Endothelial cell of umbilical vein (primary cell): ENCODE data around the gene VPS35L.

Experiments used
- CTCF ChIP-seq, 2 donors: IDR thresholded peaks; 1 replicate in 1 of 2; 2 replicates in 1 of 2; pipeline ENCODE4 v1.5.1; 2011; ENCODE audit warnings: low read length in 2 of 2, mild to moderate bottlenecking in 2 of 2, moderate library complexity in 2 of 2, control low read depth in 1 of 2, inconsistent platforms in 1 of 2, low read depth in 1 of 2; ENCODE audit not compliant: insufficient read depth in 1 of 2; ENCODE audit errors: extremely low read depth in 1 of 2
- EZH2 ChIP-seq: IDR thresholded peaks from 2 replicates; pipeline ENCODE4 v1.6.1; 2012; ENCODE audit warnings: borderline replicate concordance, low read depth, mild to moderate bottlenecking, moderate library complexity, low read length, inconsistent platforms; ENCODE audit not compliant: severe bottlenecking
- FOS ChIP-seq: IDR thresholded peaks from 2 replicates; pipeline ENCODE4 v1.6.1; 2011; ENCODE audit warnings: mild to moderate bottlenecking, low read length, moderate library complexity, borderline replicate concordance; ENCODE audit not compliant: insufficient read depth
- GATA2 ChIP-seq: IDR thresholded peaks from 2 replicates; pipeline ENCODE4 v1.7.0; 2011; ENCODE audit warnings: low read depth, mild to moderate bottlenecking, moderate library complexity, mixed read lengths, low read length; ENCODE audit not compliant: insufficient read length, insufficient read depth
- JUN ChIP-seq: IDR thresholded peaks from 2 replicates; pipeline ENCODE4 v1.6.1; 2011; ENCODE audit warnings: borderline replicate concordance, low read depth; ENCODE audit not compliant: insufficient read length, insufficient read depth
- MAX ChIP-seq: IDR thresholded peaks from 2 replicates; pipeline ENCODE4 v1.6.1; 2011; ENCODE audit not compliant: insufficient read depth, insufficient read length
- MYC ChIP-seq: IDR thresholded peaks from one replicate; pipeline ENCODE4 v1.6.1; 2011; ENCODE audit warnings: mild to moderate bottlenecking, low read depth, low read length
- POLR2A ChIP-seq: IDR thresholded peaks from 2 replicates; pipeline ENCODE4 v1.6.1; 2012; ENCODE audit warnings: low read depth, mild to moderate bottlenecking, control low read depth, low read length
- POLR2AphosphoS5 ChIP-seq: IDR thresholded peaks from 2 replicates; pipeline ENCODE4 v1.6.1; 2012; ENCODE audit warnings: low read depth, mild to moderate bottlenecking, control low read depth, low read length, moderate library complexity; ENCODE audit not compliant: insufficient read depth

GRCh38 chr16:19741354-19741753 is 185.9 kb downstream of the VPS35L start:
- no peak for TF ChIP-seq POLR2A
- no peak for TF ChIP-seq CTCF (IDR thresholded peaks at IDR 0.05; ENCODE audit: extremely low read depth in 1 of 2, insufficient read depth in 1 of 2, low read depth in 1 of 2, low read length in 2 of 2)
- no peak for TF ChIP-seq POLR2AphosphoS5
- TF ChIP-seq EZH2 = no peak
- no peak for TF ChIP-seq FOS
- TF ChIP-seq MAX = no peak
- TF ChIP-seq JUN = no peak
- no peak for TF ChIP-seq MYC
- no peak for TF ChIP-seq GATA2
